Measurements from ENCODE around the gene MMP14.
"Not testable (repeated sequence)": the region's sequence is repeated elsewhere in the genome, so short reads cannot be mapped to it uniquely, and the experiment has no call there.

MMP14 gene

GRCh38 chr14:22836301-22837113 lies at the start of gene MMP14:
TSS of gene MMP14 (plus strand) at chr14:22836585. CDS start at chr14:22836818, 233 bp downstream.
- no peak for DNase-seq (ENCODE audit: low read depth)

- no peak for DNase-seq (ENCODE audit: low read depth)
Observed at GRCh38 chr14:22786685-22787084, 49.7 kb upstream of the MMP14 start.

DNA sequence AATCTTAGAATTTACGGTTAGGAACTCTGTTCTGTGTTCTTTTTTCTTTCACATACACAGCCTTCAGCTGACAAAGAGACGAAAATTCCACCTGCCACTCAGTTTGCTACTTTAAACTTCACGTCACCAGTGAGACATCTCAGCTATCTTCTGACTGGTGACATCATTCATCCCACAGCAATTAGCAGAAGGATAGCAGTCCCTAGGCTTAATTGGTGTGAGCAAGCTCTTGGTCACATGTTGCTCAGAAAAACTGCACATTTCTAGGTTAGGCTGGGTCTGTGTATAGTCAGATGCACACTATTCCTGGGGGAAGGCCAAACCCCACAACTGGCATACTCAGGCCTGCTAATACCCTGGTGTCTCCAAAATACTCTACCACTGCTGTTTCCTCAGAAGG lies 45.1 kb upstream of the MMP14 start:
- DNase-seq (ENCODE audit: low read depth), result no peak

DNA sequence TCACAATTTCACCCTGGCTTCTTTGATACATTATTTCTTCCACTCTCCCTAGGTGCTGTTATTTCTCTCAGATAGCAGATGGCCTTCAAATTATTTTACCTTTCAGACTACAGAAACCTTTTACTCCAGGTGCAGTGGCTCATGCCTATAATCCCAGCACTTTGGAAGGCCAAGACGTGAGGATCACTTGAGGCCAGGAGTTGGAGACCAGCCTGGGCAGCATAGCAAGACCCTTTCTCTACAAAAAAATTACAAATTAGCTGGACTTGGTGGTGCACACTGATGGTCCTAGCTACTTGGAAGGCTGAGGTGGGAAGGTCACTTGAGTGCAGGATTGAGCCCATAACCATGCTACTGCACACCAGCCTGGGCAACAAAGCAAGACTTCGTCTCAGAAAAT lies 44.2 kb upstream of the MMP14 start:
- no peak for DNase-seq (ENCODE audit: low read depth)

DNA sequence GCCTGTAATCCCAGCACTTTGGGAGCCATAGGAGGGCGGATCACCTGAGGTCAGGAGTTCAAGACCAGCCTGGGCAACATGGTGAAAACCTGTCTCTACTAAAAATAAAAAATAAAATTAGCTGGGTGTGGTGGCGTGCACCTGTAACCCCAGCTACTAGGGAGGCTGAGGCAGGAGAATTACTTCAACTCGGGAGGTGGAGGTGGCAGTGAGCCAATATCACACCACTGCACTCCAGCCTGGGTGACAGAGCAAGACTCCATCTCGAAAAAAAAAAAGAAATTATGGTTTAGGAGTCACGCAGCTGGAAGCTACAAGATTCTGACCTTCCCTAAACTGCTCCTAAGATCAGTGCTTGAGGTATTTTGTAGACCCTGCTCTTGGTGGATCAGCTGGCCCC lies 42.8 kb upstream of the MMP14 start:
- DNase-seq (ENCODE audit: low read depth), result not testable (repeated sequence)

DNA sequence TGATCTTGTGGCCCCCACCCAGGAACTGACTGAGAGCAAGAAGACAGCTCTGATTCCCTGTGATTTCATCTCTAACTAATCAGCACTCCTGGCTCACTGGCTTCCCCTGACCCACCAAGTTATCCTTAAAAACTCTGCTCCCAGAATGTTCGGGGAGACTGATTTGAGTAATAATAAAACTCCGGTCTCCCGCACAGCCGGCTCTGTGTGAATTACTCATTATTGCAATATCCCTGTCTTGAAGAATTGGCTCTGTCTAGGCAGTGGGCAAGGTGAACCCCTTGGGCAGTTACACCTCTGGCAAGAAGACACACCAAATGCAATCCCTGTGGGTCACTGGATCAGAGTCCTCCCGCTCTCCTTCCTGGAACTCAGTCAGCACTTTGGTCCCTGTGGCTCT lies 42.4 kb upstream of the MMP14 start:
- no peak for DNase-seq (ENCODE audit: low read depth)

GRCh38 chr14:22794551-22794951 lies 41.8 kb upstream of the MMP14 start:
- DNase-seq (ENCODE audit: low read depth), result no peak

GRCh38 chr14:22796087-22796707 lies 40.2 kb upstream of the MMP14 start:
- no peak for DNase-seq (ENCODE audit: low read depth)

DNA sequence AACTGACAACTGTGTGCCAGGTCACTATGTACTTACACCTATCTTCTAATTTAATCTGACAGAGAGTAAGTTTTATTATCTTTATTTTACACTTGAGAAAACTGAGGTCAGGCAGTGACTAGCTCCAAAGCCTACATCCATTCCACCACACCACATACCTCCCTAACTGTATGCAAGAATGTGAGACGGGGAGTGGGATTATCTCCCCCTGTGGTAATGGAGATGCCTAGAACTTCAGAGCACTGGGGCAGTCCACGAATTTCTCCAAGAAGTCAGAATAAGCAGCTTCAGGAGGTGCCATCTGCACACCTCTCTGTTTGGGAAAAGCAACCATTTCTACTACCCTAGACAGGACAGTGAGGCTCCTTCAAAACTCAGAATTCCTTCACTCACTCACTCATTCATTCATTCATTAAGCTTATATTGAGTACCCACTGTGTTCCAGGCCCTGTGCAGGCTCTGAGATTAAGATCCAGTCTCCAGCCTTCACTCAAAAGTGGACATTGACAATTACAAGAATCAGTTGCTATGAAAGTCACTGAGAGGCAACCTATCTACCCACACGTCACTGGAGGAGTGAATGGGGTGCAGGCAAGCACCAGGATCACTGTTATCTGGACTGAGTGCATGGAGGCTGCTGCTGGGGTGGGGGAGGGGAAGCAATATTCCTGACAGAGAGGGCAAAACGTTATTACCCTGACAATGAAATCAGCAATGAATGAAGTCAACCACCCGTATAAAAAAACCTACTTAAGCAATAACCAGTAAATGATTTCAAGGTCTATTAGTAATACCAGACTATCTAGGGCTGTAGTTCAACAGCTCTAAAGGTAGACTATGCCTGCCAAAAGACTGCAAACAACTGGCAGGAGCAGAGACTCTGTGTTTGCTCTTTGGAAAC lies 39.1 kb upstream of the MMP14 start:
- DNase-seq (ENCODE audit: low read depth), result no peak

- no peak for DNase-seq (ENCODE audit: low read depth)
Observed at GRCh38 chr14:22798528-22798927, 37.9 kb upstream of the MMP14 start.

DNA sequence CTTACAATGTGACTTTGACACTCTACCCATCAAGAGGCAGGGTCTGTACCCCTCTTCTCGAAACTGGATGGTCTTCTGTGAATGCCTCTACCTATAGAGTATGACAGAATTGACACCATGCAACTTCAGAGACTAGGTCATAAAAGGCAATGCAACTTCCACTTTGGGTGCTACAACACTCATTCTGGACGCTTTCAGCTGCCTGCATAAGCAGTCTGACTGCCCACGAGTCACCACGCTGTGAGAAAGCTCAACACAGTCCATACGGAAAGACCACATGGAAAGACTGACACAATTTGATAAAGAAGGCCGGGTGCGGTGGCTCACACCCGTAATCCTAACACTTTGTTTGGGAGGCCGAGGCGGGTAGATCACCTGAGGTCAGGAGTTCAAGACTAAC lies 36.0 kb upstream of the MMP14 start:
- DNase-seq (ENCODE audit: low read depth), result no peak

DNA sequence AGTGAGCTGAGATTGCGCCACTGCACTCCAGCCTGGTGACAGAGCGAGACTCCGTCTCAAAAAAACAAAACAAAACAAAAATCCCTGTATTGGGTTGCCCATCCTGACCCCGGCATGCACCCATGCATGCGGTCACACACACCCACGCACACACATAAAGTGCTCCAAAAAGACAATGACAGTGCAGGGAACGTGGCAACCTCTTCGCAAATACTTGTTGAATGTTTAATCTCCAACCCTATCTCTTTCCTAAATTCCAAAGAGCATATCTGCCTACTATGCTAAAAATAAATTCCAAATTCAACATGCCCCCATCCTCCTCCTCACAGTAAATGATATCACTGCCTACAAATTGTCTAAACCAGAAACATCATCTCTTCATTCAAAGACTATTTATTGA lies 34.7 kb upstream of the MMP14 start:
- no peak for DNase-seq (ENCODE audit: low read depth)

GRCh38 chr14:22802860-22803686 lies 33.3 kb upstream of the MMP14 start:
- DNase-seq (ENCODE audit: low read depth), result no peak

DNA sequence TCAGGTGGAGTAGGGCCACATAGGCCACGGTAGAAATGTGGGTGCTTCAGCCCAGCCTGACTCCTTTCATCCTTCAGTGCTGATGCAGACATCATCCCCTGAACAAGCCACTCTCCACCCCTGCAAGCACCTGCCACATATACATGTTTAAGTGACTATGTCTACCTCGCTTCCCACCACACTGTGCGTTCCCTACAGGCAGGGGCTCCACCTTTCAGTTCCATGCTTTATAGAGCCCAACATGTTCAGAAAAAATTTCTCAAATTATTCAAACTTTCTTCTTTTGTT lies 32.8 kb upstream of the MMP14 start:
- DNase-seq (ENCODE audit: low read depth), result no peak

DNA sequence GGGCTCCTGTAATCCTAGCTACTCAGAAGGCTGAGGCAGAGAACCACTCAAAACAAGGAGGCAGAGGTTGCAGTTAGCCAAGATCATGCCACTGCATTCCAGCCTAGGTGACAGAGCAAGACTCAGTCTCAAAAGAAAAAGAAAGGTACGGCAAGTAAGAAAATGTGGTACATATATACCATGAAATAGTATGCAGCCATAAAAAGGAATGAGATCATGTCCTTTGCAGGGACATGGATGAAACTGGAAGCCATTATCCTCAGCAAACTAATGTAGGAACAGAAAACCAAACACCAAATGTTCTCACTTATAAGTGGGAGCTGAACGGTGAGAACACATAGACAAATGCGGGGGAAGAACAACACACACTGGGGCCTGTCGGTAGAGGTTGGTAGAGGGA lies 31.1 kb upstream of the MMP14 start:
- DNase-seq (ENCODE audit: low read depth), result not testable (repeated sequence)

DNA sequence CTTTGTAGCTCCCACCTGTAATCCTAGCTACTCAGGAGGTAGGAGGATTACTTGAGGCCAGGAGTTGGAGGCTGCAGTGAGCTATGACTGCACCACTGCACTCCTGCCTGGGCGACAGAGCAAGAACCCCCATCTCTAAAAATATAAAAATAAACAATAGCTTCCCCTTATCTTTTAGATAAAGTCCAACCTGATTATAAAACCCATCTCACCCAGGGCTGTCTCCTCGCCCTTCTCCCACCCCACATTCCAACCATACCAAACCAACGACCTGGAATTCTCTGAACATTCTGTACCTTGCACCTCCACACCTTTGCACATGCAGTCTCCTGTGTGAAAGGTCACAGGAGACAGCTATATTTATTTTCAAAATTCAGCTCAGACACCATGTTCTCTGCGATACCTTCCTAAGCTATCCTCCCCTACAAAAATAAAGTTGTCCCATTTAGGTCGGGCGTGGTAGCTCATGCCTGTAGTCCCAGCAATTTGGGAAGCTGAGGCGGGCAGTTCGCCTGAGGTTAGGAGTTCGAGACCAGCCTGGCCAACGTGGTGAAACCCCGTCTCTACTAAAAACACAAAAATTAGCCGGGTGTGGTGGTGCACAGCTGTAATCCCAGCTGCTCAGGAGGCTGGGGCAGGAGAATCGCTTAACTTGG lies 28.8 kb upstream of the MMP14 start:
- DNase-seq (ENCODE audit: low read depth), result no peak

DNA sequence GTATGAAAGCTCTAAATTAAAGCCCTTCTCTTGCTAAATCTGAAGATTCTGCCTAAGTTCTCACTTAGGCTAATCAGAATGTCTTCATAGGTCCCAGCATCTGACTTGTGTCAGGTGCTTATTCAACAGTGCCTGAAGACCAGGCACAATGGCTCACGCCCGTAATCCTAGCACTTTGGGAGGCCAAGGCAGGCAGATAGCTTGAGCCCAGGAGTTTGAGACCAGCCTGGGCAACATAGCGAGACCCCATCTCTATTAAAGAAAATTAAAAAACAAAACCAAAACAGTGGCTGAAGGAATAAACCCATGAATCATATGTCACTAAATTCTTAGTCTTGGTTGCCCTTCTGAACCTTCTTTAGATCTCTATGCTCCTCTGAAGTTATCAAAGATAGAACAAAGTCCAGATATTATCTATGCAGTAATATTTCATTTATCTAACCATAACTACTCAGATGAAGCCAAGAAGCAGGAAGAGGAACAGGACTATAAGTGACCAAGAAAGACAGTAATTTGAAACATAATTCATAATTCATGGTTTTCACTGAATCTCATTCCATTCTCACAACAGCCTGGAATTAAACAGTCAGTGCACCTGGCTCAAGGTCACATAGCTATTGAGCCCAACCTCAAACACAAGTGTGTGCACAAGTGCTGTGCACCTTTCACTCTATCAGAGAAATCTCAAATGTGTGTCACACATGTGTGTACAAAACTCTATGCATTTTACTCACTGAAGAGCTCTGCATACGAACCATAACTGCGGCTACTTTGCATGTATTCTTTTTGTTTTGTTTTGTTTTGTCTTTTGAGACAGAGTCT lies 27.8 kb upstream of the MMP14 start:
- no peak for DNase-seq (ENCODE audit: low read depth)

DNA sequence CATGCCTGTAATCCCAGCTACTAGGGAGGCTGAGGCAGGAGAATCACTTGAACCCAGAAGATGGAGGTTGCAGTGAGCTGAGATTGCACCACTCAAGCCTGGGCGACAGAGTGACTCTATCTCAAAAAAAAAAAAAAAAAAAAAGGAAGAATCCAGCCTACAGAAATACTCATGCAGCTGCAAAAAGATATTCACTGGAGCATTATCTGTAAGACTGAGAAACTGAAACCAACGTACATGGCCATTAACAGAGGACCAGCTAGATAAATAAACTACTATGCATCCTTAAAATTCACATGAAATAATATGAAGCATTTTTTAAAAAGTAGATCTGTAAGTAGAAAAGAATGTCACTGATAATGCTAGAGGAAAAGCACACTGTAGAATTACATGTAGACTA lies 24.7 kb upstream of the MMP14 start:
- no peak for DNase-seq (ENCODE audit: low read depth)

GRCh38 chr14:22812744-22813143 lies 23.6 kb upstream of the MMP14 start:
- DNase-seq (ENCODE audit: low read depth), result no peak

- no peak for DNase-seq (ENCODE audit: low read depth)
Observed at GRCh38 chr14:22813145-22813544, 23.2 kb upstream of the MMP14 start.

DNA sequence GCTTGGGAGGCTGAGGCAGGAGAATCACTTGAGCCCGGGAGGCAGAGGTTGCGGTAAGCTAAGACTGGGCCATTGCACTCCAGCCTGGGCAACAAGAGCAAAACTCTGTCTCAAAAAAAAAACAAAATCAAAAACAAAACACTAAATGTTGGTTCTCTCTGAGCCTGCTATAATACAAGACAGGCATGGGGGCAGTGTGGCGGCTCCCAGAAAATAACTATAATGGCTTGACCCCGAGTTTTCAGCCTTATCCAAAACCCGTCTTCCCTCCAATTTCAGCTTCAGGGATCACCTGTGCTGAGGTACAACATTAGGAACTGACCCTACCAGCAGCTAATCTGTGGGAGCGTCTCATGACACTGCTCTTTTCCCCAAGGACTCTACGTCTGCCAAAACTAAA lies 22.0 kb upstream of the MMP14 start:
- no peak for DNase-seq (ENCODE audit: low read depth)

Measured in stimulated activated CD8-positive, alpha-beta memory T cell treated with anti-CD3 and anti-CD28 coated beads, Interleukin-15, amount 100 ng/mL, for 1 hour (primary cell).